ENCODE data around the gene TEKT2.

DNA sequence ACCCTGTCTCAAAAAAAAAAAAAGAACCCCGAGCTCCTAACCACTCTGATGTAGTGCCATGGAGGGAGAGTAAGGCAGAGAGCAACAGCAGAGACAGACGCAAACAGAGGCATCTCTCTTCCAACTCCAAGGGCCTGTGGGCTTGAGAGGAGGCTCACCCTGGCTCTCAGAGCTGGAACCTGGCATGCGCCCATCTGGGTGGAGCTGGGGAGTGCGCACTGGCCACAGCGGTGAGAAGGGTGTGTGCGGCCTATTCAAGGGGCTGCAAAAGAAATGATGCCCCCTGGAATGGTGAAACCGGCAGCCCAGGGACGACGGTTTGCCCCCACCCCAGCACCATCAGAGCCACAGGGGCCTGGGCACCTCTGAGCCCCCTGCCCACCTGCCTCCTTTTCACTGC, 23.5 kb downstream of the TEKT2 start:
- TF ChIP-seq CTCF (IDR thresholded peaks at IDR 0.05; ENCODE audit: control extremely low read depth in 1 of 3, insufficient read depth in 1 of 3, low read depth in 1 of 3, low read length in 3 of 3) (no peak), ATF2 (IDR thresholded peaks at IDR 0.05; ENCODE audit: low read length) (no peak), NRF1 (IDR thresholded peaks at IDR 0.05; ENCODE audit: low read depth, low read length) (no peak), EZH2 (IDR thresholded peaks at IDR 0.05; ENCODE audit: low read depth, low read length, severe bottlenecking) (no peak)
